ENCODE measurements around the gene C22orf23.

C22orf23 gene

DNA sequence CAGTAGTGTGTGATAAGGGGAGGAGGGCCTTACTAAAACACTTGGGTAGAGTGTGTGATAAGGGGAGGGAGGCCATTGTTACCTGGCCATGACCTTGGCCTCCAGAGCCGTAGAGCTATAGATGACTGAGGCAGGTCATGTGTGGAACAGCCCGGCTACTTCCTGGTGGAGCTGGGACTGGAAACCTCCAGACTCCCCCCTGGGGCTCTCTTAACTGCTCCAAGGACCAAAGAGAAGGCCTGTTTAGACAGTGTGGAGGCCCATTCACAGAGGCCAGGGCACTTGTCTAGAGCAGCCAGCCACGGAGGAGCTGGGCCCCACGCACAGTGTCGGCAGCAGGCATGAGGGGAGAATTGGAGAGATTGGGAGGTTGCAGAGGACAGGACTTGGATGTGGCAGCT is 59.8 kb downstream of the C22orf23 start:
- no peak for TF ChIP-seq CTCF (IDR thresholded peaks at IDR 0.05; ENCODE audit: insufficient read depth, low read length, missing control alignments)
- H3K4me3 ChIP-seq (ENCODE audit: low read depth, low read length), result no peak overlapping the region
- ChIA-PET POLR2A (interaction anchor here (1.8 kb wide), 1 partner anchor 13 kb away, joined by 8 read pairs; the partner anchor contains the start of gene MICALL1), CTCF (interaction anchor here (1.0 to 2.5 kb wide), 3 partner anchors 11 to 72 kb away, joined by 3 to 10 read pairs (median 3); no protein-coding TSS in a partner anchor)
- DNase-seq (ENCODE audit: low read depth, low spot score), result no peak
